A673 (cell line): ENCODE measurements around the gene MPP1. TPM values are rescaled to one million over a fixed set of nuclear protein-coding genes. Genes with fewer than 3 reads are reported as not detected.

Source experiments
- BruUV-seq: library from RNA; stranded (reverse); fragments of 400-500 nt; replicated peaks from 2 replicates; lab custom pipeline; 2021; lab: Mats Ljungman, UMichigan
- CTCF ChIA-PET: fragments of 300-600 bp; sonication (Branson Sonifier 250); formaldehyde crosslinking; loops from one replicate; lab custom pipeline; 2022; ENCODE audit warnings: antibody characterized with exemption; lab: Charles Lee
- POLR2A ChIA-PET: fragments of 300-600 bp; sonication (Branson Sonifier 250); formaldehyde crosslinking; loops from one replicate; lab custom pipeline; 2022; ENCODE audit warnings: antibody characterized with exemption; ENCODE audit not compliant: low non-redundant PET; lab: Charles Lee
- DNase-seq: peaks from one replicate; pipeline ENCODE4 v3.0.0-alpha.2; 2015; ENCODE audit warnings: low spot score
- H3K27ac ChIP-seq: fragments of 200-600 bp; sonication (generic); 2 replicates; pipeline ENCODE4 v1.5.1; 2016; ENCODE audit warnings: mixed run types, low read depth, mild to moderate bottlenecking, mixed read lengths, antibody characterized with exemption, low read length; ENCODE audit not compliant: poor library complexity, severe bottlenecking
- H3K27me3 ChIP-seq: fragments of 200-600 bp; sonication (generic); replicated peaks from 2 replicates; pipeline ENCODE4 v1.6.1; 2017; ENCODE audit warnings: mixed run types, low read depth, mild to moderate bottlenecking, mixed read lengths, antibody characterized with exemption, low read length; ENCODE audit not compliant: insufficient read depth, poor library complexity
- H3K36me3 ChIP-seq: fragments of 200-600 bp; sonication (generic); 2 replicates; pipeline ENCODE4 v1.6.1; 2016; ENCODE audit warnings: mixed run types, mild to moderate bottlenecking, mixed read lengths, antibody characterized with exemption, low read length; ENCODE audit not compliant: insufficient read depth, poor library complexity, severe bottlenecking
- H3K4me1 ChIP-seq: fragments of 200-600 bp; sonication (generic); 2 replicates; pipeline ENCODE4 v1.6.1; 2017; ENCODE audit warnings: mixed run types, mild to moderate bottlenecking, mixed read lengths, antibody characterized with exemption, low read length; ENCODE audit not compliant: insufficient read depth, poor library complexity, severe bottlenecking
- H3K4me3 ChIP-seq: fragments of 200-600 bp; sonication (generic); 2 replicates; pipeline ENCODE4 v1.5.1; 2016; ENCODE audit warnings: low read depth, mixed run types, mild to moderate bottlenecking, mixed read lengths, low read length; ENCODE audit not compliant: poor library complexity, severe bottlenecking
- H3K9me3 ChIP-seq: fragments of 200-600 bp; sonication (generic); 2 replicates; pipeline ENCODE4 v1.6.1; 2016; ENCODE audit warnings: mixed run types, low read depth, mild to moderate bottlenecking, mixed read lengths, antibody characterized with exemption, low read length; ENCODE audit not compliant: poor library complexity, severe bottlenecking
- EZH2 ChIP-seq: fragments of 200-600 bp; sonication (generic); IDR thresholded peaks from 2 replicates; pipeline ENCODE4 v1.6.1; 2017; ENCODE audit warnings: borderline replicate concordance, low read depth, mild to moderate bottlenecking, mixed read lengths, antibody characterized with exemption, low read length; ENCODE audit not compliant: poor library complexity, severe bottlenecking
- intact Hi-C: fragments of 100-400 bp; cut with micrococcal nuclease; formaldehyde crosslinking; loops from one replicate; pipeline ENCODE4 v1.10.0; 2022; ENCODE audit not compliant: unreplicated experiment
- total RNA-seq: library from RNA; stranded (reverse); gene quantifications from 2 replicates; pipeline ENCODE4 v1.2.3, GENCODE V29; 2021
- TF ChIP-seq, protein P1 (sequence below): fragments of 300-800, 200-600 bp; sonication (generic); conservative IDR thresholded peaks from 2 replicates; pipeline ENCODE4 v1.5.1; 2017; ENCODE audit warnings: low read depth, mild to moderate bottlenecking, antibody characterized with exemption, low read length, moderate library complexity, mixed read lengths

The MPP1 gene
- total RNA-seq, 1 experiment from 2014 or later, result 10.4 TPM

DNA sequence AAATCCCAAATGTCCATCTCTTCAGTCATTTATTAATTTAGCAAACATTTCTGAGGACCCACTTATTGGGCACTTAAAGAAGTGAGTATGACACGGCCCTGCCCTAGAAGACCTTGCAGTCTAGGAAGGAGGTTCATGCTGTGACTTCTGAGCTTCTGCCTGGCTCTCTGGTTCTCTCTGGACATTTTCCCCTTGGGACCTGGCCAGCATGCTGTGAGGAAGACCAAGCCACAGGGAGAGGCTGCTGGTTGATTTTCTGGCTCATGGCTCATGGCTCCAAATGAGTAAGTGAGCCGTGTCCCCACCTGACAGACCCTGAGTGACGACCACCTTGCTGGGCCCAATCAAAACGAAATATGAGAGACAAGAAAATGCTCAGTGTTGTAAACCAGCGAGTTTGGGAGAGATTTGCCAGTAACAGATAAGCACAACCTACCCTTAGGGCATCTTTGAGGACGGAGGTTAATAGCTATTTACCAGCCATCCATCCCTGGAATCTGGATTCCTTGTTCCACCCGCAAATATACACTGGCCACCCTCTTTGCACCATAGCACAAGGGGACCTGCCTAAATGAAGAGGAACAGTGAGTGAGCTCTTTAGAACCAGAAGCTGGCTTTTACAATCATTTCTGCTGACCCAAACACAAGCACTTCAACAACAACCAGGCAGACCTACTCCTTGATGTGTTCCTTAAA, 876 bp downstream of the MPP1 start:
- intact Hi-C loops, result no loop called here
- POLR2A ChIA-PET, result no interaction called here
- H3K9me3 ChIP-seq, result no peaks in the 10 kb centered on the region
- H3K27ac ChIP-seq, result no peak overlapping the region
- no TSS peak for BruUV-seq
- DNase-seq, result no peak
- H3K27me3 ChIP-seq, result no peaks in the 10 kb centered on the region
- peaks cover 6% of the 10 kb centered on the region for H3K4me1 ChIP-seq
- H3K36me3 ChIP-seq, result no peaks in the 10 kb centered on the region
- no peak for TF ChIP-seq EZH2
- TF ChIP-seq, protein P1, sequence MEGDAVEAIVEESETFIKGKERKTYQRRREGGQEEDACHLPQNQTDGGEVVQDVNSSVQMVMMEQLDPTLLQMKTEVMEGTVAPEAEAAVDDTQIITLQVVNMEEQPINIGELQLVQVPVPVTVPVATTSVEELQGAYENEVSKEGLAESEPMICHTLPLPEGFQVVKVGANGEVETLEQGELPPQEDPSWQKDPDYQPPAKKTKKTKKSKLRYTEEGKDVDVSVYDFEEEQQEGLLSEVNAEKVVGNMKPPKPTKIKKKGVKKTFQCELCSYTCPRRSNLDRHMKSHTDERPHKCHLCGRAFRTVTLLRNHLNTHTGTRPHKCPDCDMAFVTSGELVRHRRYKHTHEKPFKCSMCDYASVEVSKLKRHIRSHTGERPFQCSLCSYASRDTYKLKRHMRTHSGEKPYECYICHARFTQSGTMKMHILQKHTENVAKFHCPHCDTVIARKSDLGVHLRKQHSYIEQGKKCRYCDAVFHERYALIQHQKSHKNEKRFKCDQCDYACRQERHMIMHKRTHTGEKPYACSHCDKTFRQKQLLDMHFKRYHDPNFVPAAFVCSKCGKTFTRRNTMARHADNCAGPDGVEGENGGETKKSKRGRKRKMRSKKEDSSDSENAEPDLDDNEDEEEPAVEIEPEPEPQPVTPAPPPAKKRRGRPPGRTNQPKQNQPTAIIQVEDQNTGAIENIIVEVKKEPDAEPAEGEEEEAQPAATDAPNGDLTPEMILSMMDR, result no peak
- peak overlapping the region; percentile 65 for H3K4me3 ChIP-seq
- CTCF ChIA-PET, result no interaction called here

DNA sequence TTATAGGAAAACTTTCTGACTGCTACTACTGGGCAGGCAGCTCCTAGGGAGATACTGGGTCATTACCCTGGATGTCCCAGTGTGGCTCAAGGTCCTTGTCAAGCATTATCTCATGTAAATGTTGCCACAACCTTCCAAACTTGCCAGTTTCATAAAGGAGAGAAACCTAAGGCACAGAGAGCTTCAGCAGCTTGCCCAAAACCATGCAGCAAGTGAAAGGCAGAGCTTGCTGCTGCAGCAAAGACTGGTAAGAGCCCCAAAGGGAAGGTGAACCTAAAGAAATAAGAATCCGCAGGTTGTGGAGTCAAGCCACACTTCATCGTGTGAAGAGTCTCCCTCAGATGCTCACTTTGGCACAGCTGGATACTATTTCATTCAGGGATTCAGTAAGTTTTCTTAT, 2.3 kb downstream of the MPP1 start:
- Histone ChIP-seq H3K9me3 (no peaks in the 10 kb centered on the region), H3K36me3 (no peaks in the 10 kb centered on the region), H3K27me3 (no peaks in the 10 kb centered on the region), H3K27ac (no peak overlapping the region), H3K4me1 (peaks cover 10% of the 10 kb centered on the region), H3K4me3 (no peak overlapping the region)
- TF ChIP-seq EZH2, result no peak
- TF ChIP-seq, protein P1, result no peak
- DNase-seq, result no peak
- POLR2A ChIA-PET, result no interaction called here
- BruUV-seq, result no TSS peak
- intact Hi-C loops, result no loop called here
- CTCF ChIA-PET, result no interaction called here

DNA sequence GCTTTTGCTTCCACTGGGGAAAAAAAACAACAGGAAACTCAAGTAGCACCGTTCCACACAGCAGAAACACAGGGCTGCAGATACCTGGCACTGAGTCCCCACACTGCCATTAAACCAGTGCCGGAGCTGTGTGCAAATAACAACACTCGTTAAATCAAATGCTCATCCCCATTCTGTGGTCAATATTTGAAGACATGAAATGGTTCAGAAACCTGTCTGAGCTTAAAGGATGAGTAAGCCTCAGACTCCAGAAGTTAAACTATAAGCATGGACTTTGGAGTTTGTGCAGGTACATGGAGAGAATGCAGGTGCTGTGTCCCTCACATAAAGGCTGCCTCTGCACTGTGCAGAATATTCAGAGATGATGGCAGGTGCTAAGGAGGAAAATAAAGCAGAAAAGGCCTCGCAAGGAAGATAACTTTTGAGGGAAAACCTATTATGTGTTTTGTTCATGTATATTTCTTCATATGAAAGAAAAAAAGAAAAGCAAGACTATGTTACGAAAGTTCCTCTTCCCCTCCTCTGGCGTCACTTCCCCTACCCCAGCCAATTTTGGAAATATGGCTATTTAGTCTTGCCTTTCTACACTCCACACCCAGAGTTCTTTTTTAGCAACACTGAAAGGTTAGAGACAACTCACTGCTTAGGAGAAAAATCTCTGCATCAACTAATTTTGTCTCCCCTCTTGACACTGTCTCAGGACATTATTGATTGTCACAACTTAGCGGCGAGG, 4.6 kb downstream of the MPP1 start:
- peaks cover 10% of the 10 kb centered on the region for H3K4me1 ChIP-seq
- H3K27ac ChIP-seq, result no peak overlapping the region
- no peak for DNase-seq
- H3K9me3 ChIP-seq, result no peaks in the 10 kb centered on the region
- ChIA-PET POLR2A (no interaction called here), CTCF (no interaction called here)
- no peaks in the 10 kb centered on the region for H3K36me3 ChIP-seq
- no TSS peak for BruUV-seq
- intact Hi-C loops, result no loop called here
- TF ChIP-seq, protein P1, result no peak
- TF ChIP-seq EZH2, result no peak
- no peak overlapping the region for H3K4me3 ChIP-seq
- no peaks in the 10 kb centered on the region for H3K27me3 ChIP-seq
